Sigmoid colon (tissue), 4 donors: Measurements from ENCODE around the gene SRRM2.

ENCODE experiments used
- POLR2A ChIP-seq, 2 donors: fragments of 450-650 bp; IDR thresholded peaks; one replicate each; pipeline ENCODE4 v1.6.1; 2016; ENCODE audit warnings: antibody characterized with exemption in 2 of 2, mild to moderate bottlenecking in 2 of 2, moderate library complexity in 2 of 2
- POLR2AphosphoS5 ChIP-seq, 4 donors: sonication (generic); formaldehyde crosslinking; IDR thresholded peaks; one replicate each; pipeline ENCODE4 v1.6.1; 2017; ENCODE audit warnings: antibody characterized with exemption in 4 of 4
- TF ChIP-seq, protein P1 (sequence below), 4 experiments: fragments of 450-650 bp in 3 of 4; fragments of 200-600 bp in 1 of 4; IDR thresholded peaks; one replicate each; pipeline ENCODE4 v1.5.1; 2016 to 2019; ENCODE audit warnings: antibody characterized with exemption in 4 of 4, mild to moderate bottlenecking in 3 of 4, moderate library complexity in 2 of 4

DNA sequence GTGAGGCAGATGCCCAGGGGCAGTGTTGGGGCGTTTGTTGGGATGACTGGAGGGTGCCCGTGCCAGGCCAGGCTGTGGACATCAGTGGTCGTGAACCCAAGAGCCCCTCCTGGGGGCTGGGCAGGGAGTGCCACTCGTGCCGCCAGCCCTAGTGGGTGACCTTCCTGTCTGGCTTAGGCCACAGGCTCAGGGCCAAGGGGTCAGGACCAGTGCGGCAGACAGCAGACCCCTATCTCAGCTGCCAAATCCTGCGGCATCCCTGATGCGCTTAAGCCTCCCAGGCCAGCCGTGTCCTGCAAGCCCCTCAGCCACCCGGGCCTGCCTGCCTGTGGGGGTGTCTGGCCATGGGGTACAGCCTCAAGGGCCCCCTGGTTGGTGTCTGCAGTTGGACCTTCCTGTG, 47.1 kb upstream of the SRRM2 start:
- TF ChIP-seq POLR2A (IDR thresholded peaks at IDR 0.05) (no peak), POLR2AphosphoS5 (IDR thresholded peaks at IDR 0.05) (no peak)
- TF ChIP-seq, protein P1, sequence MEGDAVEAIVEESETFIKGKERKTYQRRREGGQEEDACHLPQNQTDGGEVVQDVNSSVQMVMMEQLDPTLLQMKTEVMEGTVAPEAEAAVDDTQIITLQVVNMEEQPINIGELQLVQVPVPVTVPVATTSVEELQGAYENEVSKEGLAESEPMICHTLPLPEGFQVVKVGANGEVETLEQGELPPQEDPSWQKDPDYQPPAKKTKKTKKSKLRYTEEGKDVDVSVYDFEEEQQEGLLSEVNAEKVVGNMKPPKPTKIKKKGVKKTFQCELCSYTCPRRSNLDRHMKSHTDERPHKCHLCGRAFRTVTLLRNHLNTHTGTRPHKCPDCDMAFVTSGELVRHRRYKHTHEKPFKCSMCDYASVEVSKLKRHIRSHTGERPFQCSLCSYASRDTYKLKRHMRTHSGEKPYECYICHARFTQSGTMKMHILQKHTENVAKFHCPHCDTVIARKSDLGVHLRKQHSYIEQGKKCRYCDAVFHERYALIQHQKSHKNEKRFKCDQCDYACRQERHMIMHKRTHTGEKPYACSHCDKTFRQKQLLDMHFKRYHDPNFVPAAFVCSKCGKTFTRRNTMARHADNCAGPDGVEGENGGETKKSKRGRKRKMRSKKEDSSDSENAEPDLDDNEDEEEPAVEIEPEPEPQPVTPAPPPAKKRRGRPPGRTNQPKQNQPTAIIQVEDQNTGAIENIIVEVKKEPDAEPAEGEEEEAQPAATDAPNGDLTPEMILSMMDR (IDR thresholded peaks at IDR 0.05) = no peak
